ENCODE results near the gene C1QTNF3.
"Not testable (repeated sequence)": the region's sequence is repeated elsewhere in the genome, so short reads cannot be mapped to it uniquely, and the experiment has no call there.

C1QTNF3 gene

GRCh38 chr5:34043099-34043876 is at the start of gene C1QTNF3:
C1QTNF3 (minus strand) TSS chr5:34043213; CDS start chr5:34043125, 88 bp downstream.
- no peak for DNase-seq

GRCh38 chr5:34091039-34091438 is 48.0 kb upstream of the C1QTNF3 start:
- not testable (repeated sequence) for DNase-seq

- DNase-seq, result not testable (repeated sequence)
These were observed 46.8 kb upstream of the C1QTNF3 start for GRCh38 chr5:34089802-34090201.

GRCh38 chr5:34087728-34088127 is 44.7 kb upstream of the C1QTNF3 start:
- not testable (repeated sequence) for DNase-seq

- not testable (repeated sequence) for DNase-seq
These were observed 40.9 kb upstream of the C1QTNF3 start for GRCh38 chr5:34083898-34084297.

GRCh38 chr5:34079505-34079904 is 36.5 kb upstream of the C1QTNF3 start:
- DNase-seq, result not testable (repeated sequence)

GRCh38 chr5:34077636-34078035 is 34.6 kb upstream of the C1QTNF3 start:
- not testable (repeated sequence) for DNase-seq

GRCh38 chr5:34076719-34077364 is 33.8 kb upstream of the C1QTNF3 start:
- not testable (repeated sequence) for DNase-seq

GRCh38 chr5:34074472-34074871 is 31.5 kb upstream of the C1QTNF3 start:
- DNase-seq, result not testable (repeated sequence)

GRCh38 chr5:34074071-34074470 is 31.1 kb upstream of the C1QTNF3 start:
- not testable (repeated sequence) for DNase-seq

- not testable (repeated sequence) for DNase-seq
These were observed 27.6 kb upstream of the C1QTNF3 start for GRCh38 chr5:34070626-34071025.

GRCh38 chr5:34064656-34065055 is 21.6 kb upstream of the C1QTNF3 start:
- DNase-seq, result no peak

GRCh38 chr5:34062419-34062818 is 19.4 kb upstream of the C1QTNF3 start:
- no peak for DNase-seq

GRCh38 chr5:34061993-34062392 is 19.0 kb upstream of the C1QTNF3 start:
- no peak for DNase-seq

- no peak for DNase-seq
These were observed 17.0 kb upstream of the C1QTNF3 start for GRCh38 chr5:34059977-34060376.

- DNase-seq, result no peak
These were observed 15.5 kb upstream of the C1QTNF3 start for GRCh38 chr5:34058532-34058931.

GRCh38 chr5:34057569-34057968 is 14.6 kb upstream of the C1QTNF3 start:
- DNase-seq, result no peak

GRCh38 chr5:34057118-34057517 is 14.1 kb upstream of the C1QTNF3 start:
- DNase-seq, result no peak

- DNase-seq, result no peak
These were observed 12.7 kb upstream of the C1QTNF3 start for GRCh38 chr5:34055667-34056066.

GRCh38 chr5:34054400-34054729 is 11.4 kb upstream of the C1QTNF3 start:
- DNase-seq, result no peak

GRCh38 chr5:34053571-34054399 is 10.8 kb upstream of the C1QTNF3 start:
- no peak for DNase-seq

GRCh38 chr5:34053133-34053532 is 10.1 kb upstream of the C1QTNF3 start:
- no peak for DNase-seq

GRCh38 chr5:34051374-34051980 is 8.5 kb upstream of the C1QTNF3 start:
- no peak for DNase-seq

Measured in stimulated activated naive CD4-positive, alpha-beta T cell (primary cell).